Thyroid gland (tissue), 4 donors: ENCODE data around the gene BZW2.

Source experiments
- POLR2A ChIP-seq, 2 donors: fragments of 450-650 bp; IDR thresholded peaks; one replicate each; pipeline ENCODE4 v1.6.1; 2017; ENCODE audit warnings: antibody characterized with exemption in 2 of 2, mild to moderate bottlenecking in 2 of 2, moderate library complexity in 1 of 2
- TF ChIP-seq, protein P1 (sequence below), 6 experiments: fragments of 200-600 bp in 3 of 6; fragments of 450-650 bp in 3 of 6; sonication (generic) in 3 of 6; IDR thresholded peaks; one replicate each; pipeline ENCODE4 v1.5.1; 2016 to 2019; ENCODE audit warnings: antibody characterized with exemption in 6 of 6, mild to moderate bottlenecking in 2 of 6, inconsistent platforms in 1 of 6, moderate library complexity in 1 of 6

DNA sequence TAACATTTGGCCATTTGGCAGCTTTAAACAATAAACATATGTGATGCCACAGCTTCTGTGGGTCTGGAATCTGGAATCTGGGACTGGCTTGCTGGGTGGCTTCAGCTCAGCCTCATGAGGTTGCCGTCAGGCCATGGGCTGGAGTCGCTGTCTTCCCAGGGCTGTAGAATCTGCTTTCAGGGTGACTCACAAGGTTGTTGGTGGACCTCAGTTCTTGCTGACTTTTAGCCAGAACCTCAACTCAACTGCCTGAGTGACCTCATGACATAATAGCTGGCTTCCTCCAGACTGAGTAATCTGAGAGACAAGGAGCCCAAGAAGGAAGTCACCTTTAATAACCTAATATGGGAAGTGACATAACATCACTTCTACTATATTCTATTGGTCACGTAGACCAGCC, 63.0 kb downstream of the BZW2 start:
- TF ChIP-seq, protein P1, sequence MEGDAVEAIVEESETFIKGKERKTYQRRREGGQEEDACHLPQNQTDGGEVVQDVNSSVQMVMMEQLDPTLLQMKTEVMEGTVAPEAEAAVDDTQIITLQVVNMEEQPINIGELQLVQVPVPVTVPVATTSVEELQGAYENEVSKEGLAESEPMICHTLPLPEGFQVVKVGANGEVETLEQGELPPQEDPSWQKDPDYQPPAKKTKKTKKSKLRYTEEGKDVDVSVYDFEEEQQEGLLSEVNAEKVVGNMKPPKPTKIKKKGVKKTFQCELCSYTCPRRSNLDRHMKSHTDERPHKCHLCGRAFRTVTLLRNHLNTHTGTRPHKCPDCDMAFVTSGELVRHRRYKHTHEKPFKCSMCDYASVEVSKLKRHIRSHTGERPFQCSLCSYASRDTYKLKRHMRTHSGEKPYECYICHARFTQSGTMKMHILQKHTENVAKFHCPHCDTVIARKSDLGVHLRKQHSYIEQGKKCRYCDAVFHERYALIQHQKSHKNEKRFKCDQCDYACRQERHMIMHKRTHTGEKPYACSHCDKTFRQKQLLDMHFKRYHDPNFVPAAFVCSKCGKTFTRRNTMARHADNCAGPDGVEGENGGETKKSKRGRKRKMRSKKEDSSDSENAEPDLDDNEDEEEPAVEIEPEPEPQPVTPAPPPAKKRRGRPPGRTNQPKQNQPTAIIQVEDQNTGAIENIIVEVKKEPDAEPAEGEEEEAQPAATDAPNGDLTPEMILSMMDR (IDR thresholded peaks at IDR 0.05) = no peak
- TF ChIP-seq POLR2A (IDR thresholded peaks at IDR 0.05) = no peak
